Hypothalamus (tissue), 51 donors: ENCODE data around the gene ZMYND19.
"Not testable (repeated sequence)": the region's sequence is repeated elsewhere in the genome, so short reads cannot be mapped to it uniquely, and the experiment has no call there.

Experiments used
- DNase-seq, 51 donors: peaks; one replicate each; lab custom pipeline; 2025; lab: John Stamatoyannopoulos, UW

Gene ZMYND19

DNA sequence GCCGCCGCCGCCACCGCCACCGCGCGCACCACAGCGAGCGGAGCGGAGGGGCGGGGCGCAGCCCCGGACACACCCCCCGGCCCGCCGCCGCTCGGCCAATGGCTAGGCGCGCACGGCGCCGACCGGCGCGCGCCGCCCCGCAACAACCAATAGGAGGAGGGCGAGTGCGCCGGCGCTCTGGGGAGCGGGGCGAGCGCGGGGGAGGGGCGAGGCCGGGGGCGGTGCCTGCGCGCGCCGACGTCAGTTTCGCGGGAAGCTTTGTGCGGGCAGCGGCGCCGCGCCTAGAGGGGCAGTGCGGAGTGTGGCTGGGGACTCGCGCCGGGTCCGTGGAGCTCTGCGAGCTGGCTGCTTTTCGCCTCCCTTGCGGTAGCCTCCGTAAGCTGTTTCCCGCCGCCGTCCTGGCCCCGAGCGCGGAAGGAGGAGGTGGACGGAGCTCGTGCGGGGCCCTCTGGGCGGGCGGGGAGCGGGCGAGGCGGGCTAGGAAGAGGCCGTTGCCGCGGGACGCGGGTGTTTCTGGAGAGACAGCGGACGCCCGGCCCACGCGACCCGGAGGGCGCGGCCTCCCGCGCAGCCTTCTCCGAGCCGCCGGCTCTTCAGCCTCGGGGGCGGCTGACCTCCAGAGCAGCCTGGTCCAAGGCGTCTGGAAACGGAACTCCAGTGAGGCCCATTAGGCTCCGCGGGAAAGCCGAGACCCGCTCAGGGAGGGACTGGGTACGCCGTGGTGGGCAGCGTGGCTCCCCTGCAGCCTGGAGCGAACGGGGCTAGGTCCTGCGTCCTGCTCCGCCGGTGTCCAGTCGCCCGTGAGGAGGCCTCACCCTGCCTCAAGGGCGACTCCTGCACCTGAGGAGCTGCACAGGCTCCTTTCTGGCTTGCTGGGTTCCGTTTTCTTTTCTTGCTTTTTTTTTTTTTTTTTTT is at the start of gene ZMYND19:
TSS of gene ZMYND19 (minus strand) at position 44 of the 915 bp plus-strand sequence. CDS start 249 bp downstream, outside the sequence.
- peak in 49 of 51 donors; percentile 20 to 87 (median 72) for DNase-seq

DNA sequence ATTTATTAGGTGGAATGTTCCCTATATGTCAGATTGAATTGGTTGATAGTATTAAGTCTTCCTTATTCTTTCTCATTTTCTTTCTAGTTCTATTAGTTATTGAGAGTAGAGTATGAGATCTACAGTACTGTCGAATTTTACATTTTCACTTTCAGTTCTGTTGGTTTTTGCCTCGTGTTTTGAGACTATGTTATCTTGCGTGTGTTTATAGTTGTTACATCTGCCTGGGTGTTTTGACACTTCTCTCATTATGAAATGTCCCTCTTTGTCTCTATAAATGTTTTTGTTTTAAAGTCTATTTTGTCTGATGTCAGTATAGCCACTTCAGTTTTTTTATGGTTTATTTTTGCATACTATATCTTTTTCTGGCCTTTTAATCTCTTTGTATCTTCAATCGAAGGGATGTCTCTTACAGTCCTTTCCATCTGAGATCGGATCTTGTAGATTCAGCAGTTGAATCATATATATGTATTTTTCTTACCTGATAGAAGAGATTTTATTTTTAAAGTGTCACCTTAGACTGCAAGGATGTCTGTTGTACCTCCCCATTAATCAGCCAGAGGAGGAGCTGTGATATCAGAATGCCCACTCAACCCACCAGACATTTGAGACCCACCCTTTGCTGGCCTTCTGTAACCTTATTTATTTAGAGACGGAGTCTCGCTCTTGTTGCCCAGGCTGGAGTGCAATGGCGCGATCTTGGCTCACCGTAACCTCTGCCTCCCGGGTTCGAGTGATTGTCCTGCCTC is 49.2 kb upstream of the ZMYND19 start:
- DNase-seq: no peak

DNA sequence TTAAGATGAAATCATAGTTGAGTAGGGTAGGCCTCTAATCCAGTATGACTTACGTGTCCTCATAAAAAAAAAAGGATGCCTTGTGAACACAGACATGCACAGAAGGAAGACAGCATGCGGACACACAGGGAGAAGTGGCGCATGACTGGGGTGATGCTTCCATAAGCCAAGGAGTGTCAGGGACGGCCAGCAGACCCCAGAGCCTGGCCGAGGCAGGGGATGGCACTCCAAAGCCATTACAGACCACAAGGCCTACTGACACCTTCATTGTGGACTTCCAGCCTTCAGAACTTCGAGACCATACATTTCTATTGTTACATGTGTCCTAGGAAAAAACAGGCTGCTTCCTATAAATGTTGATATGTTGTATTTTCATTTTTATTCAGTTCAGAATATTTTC is 48.4 kb upstream of the ZMYND19 start:
- DNase-seq: no peak

DNA sequence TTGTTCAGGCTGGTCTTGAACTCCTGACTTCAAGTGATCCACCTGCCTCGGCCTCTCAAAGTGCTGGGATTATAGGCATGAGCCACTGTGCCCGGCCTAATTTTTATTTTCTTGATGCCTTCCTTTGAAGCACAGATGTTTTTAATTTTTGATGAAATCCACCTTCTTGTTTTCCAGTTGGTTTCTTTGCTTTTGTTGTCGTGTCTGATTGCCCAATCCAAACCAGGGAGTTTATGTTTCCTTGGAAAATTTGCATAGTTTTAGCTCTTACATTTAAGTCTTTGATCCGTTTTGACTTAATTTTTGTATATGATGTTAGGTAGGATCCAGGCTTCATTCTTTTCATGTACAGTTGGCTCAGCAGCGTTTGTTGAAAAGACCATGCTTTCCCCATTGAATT is 43.7 kb upstream of the ZMYND19 start:
- no peak for DNase-seq

GRCh38 chr9:137632230-137633161 is 42.2 kb upstream of the ZMYND19 start:
- peak in 2 of 51 donors; percentile 27 to 35 for DNase-seq

- no peak for DNase-seq
These were observed 41.3 kb upstream of the ZMYND19 start for GRCh38 chr9:137631345-137632229.

GRCh38 chr9:137630679-137631078 is 40.4 kb upstream of the ZMYND19 start:
- DNase-seq: no peak

- no peak for DNase-seq
These were observed 39.8 kb upstream of the ZMYND19 start for GRCh38 chr9:137630126-137630525.

GRCh38 chr9:137627406-137627805 is 37.1 kb upstream of the ZMYND19 start:
- not testable (repeated sequence) for DNase-seq

DNA sequence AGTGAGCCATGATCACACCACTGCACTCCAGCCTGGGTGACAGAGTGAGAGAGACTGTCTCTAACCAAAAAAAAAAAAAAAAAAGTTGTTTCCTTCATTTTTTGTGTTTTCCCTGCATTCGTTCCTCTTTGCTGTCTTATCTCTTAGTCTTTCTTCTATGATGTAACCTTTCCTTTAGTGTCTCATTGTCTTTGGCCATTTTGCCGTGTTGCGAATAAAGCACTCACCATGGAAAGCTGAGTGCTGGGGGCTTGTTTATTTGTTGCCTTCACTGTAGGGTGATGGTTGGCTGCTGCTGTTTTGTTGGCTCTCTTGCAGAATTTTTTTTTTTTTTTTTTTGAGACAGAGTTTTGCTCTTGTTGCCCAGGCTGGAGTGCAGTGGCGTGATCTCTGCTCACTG is 36.2 kb upstream of the ZMYND19 start:
- DNase-seq: no peak

DNA sequence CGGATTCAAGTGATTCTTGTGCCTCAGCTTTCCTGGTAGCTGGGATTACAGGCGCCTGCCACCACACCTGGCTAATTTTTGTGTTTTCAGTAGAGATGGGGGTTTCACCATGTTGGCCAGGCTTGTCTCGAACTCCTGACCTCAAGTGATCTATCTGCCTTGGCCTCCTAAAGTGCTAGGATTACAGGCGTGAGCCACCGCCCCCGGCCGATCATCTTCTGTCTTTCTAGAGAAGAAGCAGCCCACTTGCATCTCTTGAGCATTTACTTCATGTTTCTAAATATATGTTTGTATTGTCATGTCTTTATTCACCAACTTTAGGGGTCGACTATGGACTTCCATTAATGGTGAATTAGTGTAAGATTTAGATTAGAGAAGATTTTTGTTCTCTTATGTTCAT is 31.9 kb upstream of the ZMYND19 start:
- DNase-seq: not testable (repeated sequence)

DNA sequence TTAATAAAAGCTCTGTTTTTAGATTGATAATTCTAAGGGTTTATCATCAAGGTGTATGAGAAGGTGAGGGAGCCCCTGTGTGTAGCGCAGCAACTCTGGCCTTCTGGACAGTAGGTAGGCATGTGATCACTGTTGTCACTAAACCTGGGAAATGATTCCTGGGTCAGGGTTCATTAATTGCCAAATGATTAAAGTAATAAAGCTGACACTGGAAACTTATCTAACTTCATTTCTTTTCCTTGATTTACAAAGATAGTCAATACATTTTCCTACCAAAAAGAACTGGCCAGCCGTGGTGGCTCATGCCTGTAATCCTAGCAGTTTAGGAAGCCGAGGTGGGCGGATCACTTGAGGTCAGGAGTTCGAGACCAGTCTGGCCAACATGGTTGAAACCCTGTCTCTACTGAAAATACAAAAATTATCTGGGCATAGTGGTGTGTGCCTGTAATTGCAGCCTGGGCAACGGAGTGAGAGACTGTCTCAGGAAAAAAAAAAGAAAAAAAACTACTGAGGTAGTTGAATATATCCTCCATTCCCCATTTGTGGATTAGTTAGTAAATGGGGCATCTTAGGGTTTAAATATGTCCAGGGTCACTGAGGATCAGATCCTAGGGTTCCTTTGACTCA is 30.9 kb upstream of the ZMYND19 start:
- no peak for DNase-seq

- no peak for DNase-seq
These were observed 30.3 kb upstream of the ZMYND19 start for GRCh38 chr9:137620581-137620980.

DNA sequence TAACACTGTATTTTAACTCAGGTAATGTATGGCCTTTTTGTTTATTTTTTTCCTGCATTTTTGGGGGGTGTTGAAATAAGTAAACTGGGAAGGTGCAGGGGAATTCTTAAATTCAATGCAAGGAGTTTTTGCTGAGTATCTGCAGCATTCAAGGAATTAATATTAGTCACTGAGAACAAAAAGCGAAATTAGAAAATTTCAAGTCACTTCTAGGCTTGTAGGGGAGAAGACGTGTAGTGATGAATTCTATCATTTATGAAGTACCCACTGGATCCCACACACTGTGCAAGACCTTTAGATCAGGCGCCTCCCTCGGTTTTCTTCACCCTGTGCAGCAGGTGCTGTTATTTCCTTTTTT is 29.7 kb upstream of the ZMYND19 start:
- no peak for DNase-seq

DNA sequence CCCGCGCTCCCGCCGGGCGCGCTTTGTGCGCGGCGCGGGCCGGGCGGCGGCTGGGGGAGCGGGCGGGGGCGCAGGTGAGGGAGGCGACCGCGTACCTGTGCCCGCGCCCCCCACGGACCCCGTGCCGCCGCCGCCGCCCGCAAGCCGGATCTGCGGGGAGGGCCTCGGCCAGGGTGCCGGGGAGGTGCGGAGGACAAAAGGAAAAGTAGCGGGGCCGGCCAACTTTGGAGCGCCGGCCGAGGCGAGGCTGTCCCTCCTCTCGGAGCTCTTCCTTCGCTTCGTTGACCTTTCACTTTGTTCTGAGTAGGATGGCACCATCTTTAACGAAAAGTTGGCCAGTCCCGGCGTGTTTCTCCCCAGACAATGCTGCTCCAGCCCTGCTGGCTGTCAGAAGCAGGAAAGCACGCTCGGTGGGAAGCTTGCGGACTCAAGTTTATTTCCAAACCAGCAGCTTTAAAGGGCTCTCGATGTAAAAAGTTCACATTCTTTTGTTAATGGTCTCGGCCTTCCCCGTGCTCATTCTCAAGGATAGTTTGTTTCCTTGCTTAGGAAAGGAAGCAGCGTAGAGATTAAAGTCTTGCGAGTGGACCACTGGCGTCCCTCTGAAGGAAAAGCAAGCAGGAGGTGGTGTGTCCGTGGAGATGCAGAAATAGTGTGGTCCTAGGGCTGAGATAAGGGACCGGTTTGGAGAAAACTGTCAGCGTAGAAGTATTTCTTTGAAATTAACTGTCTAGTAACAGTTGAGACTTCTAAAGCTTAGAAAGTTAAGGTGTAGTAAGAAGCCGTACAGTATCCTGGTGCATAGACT is 29.1 kb upstream of the ZMYND19 start:
- peak in 2 of 51 donors; percentile 14 to 41 for DNase-seq

- peak; percentile 33 to 95 (median 81) for DNase-seq
These were observed 28.1 kb upstream of the ZMYND19 start, which contains the start of gene EHMT1 for GRCh38 chr9:137618105-137619067. Gene EHMT1, plus strand, starts transcription at chr9:137619005. Its CDS starts 24 bp downstream, at chr9:137619029.

GRCh38 chr9:137615387-137615871 is 25.1 kb upstream of the ZMYND19 start:
- no peak for DNase-seq
